ENCODE results near the gene SLC35E1. TPM values are rescaled to one million over a fixed set of nuclear protein-coding genes. Genes with fewer than 3 reads are reported as not detected.

SLC35E1 gene
- total RNA-seq, 1 experiment from 2014 or later, result 35.8 TPM

GRCh38 chr19:16620584-16620983 lies 48.4 kb upstream of the SLC35E1 start:
- no peak overlapping the region for H4K8ac ChIP-seq (replicated peaks; ENCODE audit: insufficient read length, low read depth, low read length)
- H3K27me3 Mint-ChIP-seq (ENCODE audit: low read depth), result no peaks in the 10 kb centered on the region
- H3K27me3 ChIP-seq (ENCODE audit: insufficient read depth, low read length), result no peaks in the 10 kb centered on the region
- no peak overlapping the region for H2BK12ac ChIP-seq (ENCODE audit: insufficient read length, low read depth, low read length)
- H2BK5ac ChIP-seq (ENCODE audit: insufficient read length, low read length), result no peak overlapping the region
- no peak overlapping the region for H3K56ac ChIP-seq (ENCODE audit: insufficient read length, low read depth, low read length)
- no peaks in the 10 kb centered on the region for H4K20me1 ChIP-seq (ENCODE audit: control insufficient read depth, insufficient read depth, insufficient read length)
- no peak overlapping the region for H3K18ac ChIP-seq (ENCODE audit: insufficient read length, low read depth, low read length)
- peaks cover 26 to 41% of the 10 kb centered on the region in 2 experiments for H3K4me1 Mint-ChIP-seq
- H3K23me2 ChIP-seq (ENCODE audit: insufficient read length, low read depth, low read length, poor library complexity, severe bottlenecking), result no peaks in the 10 kb centered on the region
- H2BK20ac ChIP-seq (ENCODE audit: low read depth, low read length, poor library complexity, severe bottlenecking), result no peak overlapping the region
- no peak overlapping the region for H3T11ph ChIP-seq (ENCODE audit: low read length)
- no peak for DNase-seq
- no peak overlapping the region for H3K9ac ChIP-seq (ENCODE audit: extremely low read depth, insufficient read length, low read length)
- WGBS (ENCODE audit: extremely low coverage, insufficient read length, low lambda C conversion rate), result no CpG with 5 or more reads among the region's 3 CpGs
- H3K4ac ChIP-seq (ENCODE audit: low read depth, low read length), result no peak overlapping the region
- no peaks in the 10 kb centered on the region for H3K9me3 Mint-ChIP-seq
- no peaks in the 10 kb centered on the region for H3K9me3 ChIP-seq (ENCODE audit: control insufficient read depth, low read depth, low read length)
- no peak for TF ChIP-seq CTCF (conservative IDR thresholded peaks at IDR 0.05)
- H3K14ac ChIP-seq (ENCODE audit: insufficient read depth, low read length), result no peak overlapping the region
- H2BK120ac ChIP-seq (ENCODE audit: low read depth, low read length, poor library complexity, severe bottlenecking), result no peak overlapping the region
- no peak overlapping the region for H4K91ac ChIP-seq (ENCODE audit: insufficient read length, low read depth, low read length)
- peaks cover 18% of the 10 kb centered on the region for H3K79me1 ChIP-seq (ENCODE audit: insufficient read depth, low read depth, low read length, poor library complexity, severe bottlenecking)
- H4K5ac ChIP-seq (ENCODE audit: insufficient read length, low read depth, low read length), result no peak overlapping the region
- H3K79me2 ChIP-seq (ENCODE audit: insufficient read depth, low read length), result peaks cover 72% of the 10 kb centered on the region; the same call in 1 of the 2 replicates
- no peak overlapping the region for H2BK15ac ChIP-seq (ENCODE audit: low read depth, low read length)
- H3K27ac Mint-ChIP-seq, result no peak overlapping the region
- no peak overlapping the region for H2AK5ac ChIP-seq (ENCODE audit: insufficient read length, low read length)
- H3K23ac ChIP-seq (ENCODE audit: insufficient read length, low read depth, low read length), result no peak overlapping the region
- no peak overlapping the region for H3K27ac ChIP-seq (ENCODE audit: insufficient read length, low read depth, low read length)
- H3K4me1 ChIP-seq (ENCODE audit: insufficient read depth, low read length), result peaks cover 3% of the 10 kb centered on the region; the same call in 1 of the 2 replicates
- no peak overlapping the region for H2AFZ ChIP-seq (ENCODE audit: low read length)
- H3K36me3 Mint-ChIP-seq (ENCODE audit: insufficient read depth in 1 of 3, low read depth in 3 of 3), result peaks cover 0 to 16% (median 5%) of the 10 kb centered on the region in 3 experiments; a peak in 4 of 7 replicates
- H3K4me2 ChIP-seq (ENCODE audit: insufficient read depth, insufficient read length, low read length), result no peak overlapping the region
- no peak overlapping the region for H3K4me3 Mint-ChIP-seq
